HL-60 (cell line): ENCODE data around the gene GPC5.

Source experiments
- CTCF ChIP-seq: IDR thresholded peaks from one replicate; pipeline ENCODE4 v1.5.1; 2011; ENCODE audit warnings: low read length, control low read depth, inconsistent platforms; ENCODE audit not compliant: insufficient read depth
- GABPA ChIP-seq: IDR thresholded peaks from 2 replicates; pipeline ENCODE4 v1.6.1; 2012; ENCODE audit warnings: low read depth

GRCh38 chr13:92668157-92668556, 1269.7 kb downstream of the GPC5 start:
- no peak for TF ChIP-seq CTCF
- no peak for TF ChIP-seq GABPA
